WTC11 (cell line): ENCODE results near the gene PPM1L.

Source experiments
- CBFB ChIP-seq: sonication (generic); formaldehyde crosslinking; IDR thresholded peaks from 2 replicates; pipeline ENCODE4 v1.8.1; 2022; ENCODE audit warnings: mild to moderate bottlenecking, low read depth, missing genetic modification reagents
- SP1 ChIP-seq: sonication (generic); formaldehyde crosslinking; conservative IDR thresholded peaks from 2 replicates; pipeline ENCODE4 v1.8.1; 2022; ENCODE audit warnings: missing genetic modification reagents
- TP53 ChIP-seq: sonication (generic); formaldehyde crosslinking; IDR thresholded peaks from 2 replicates; pipeline ENCODE4 v1.8.1; 2023; ENCODE audit warnings: mild to moderate bottlenecking, missing genetic modification reagents
- ZNF121 ChIP-seq: sonication (generic); formaldehyde crosslinking; IDR thresholded peaks from 2 replicates; pipeline ENCODE4 v1.8.0; 2023; ENCODE audit warnings: missing genetic modification reagents
- ZNF138 ChIP-seq: sonication (generic); formaldehyde crosslinking; conservative IDR thresholded peaks from 2 replicates; pipeline ENCODE4 v1.8.1; 2022; ENCODE audit warnings: mild to moderate bottlenecking, moderate library complexity, missing genetic modification reagents
- ZNF219 ChIP-seq: sonication (generic); formaldehyde crosslinking; IDR thresholded peaks from 2 replicates; pipeline ENCODE4 v1.8.0; 2023; ENCODE audit warnings: missing genetic modification reagents, mild to moderate bottlenecking, borderline replicate concordance
- ZNF317 ChIP-seq: sonication (generic); formaldehyde crosslinking; IDR thresholded peaks from 2 replicates; pipeline ENCODE4 v1.8.1; 2023; ENCODE audit warnings: low read depth, mild to moderate bottlenecking, moderate library complexity, missing genetic modification reagents, borderline replicate concordance
- TF ChIP-seq, protein P1 (sequence below): sonication (generic); formaldehyde crosslinking; IDR thresholded peaks from 2 replicates; pipeline ENCODE4 v1.8.1; 2023; ENCODE audit warnings: mild to moderate bottlenecking, missing genetic modification reagents, moderate library complexity
- TF ChIP-seq, protein P2 (sequence below): fragments of 200-600 bp; IDR thresholded peaks from 2 replicates; pipeline ENCODE4 v1.8.0; 2022; ENCODE audit warnings: antibody characterized with exemption
- TF ChIP-seq, protein P3 (sequence below): sonication (generic); formaldehyde crosslinking; conservative IDR thresholded peaks from 2 replicates; pipeline ENCODE4 v1.8.1; 2022; ENCODE audit warnings: mild to moderate bottlenecking, missing genetic modification reagents
- TF ChIP-seq, protein P4 (sequence below): sonication (generic); formaldehyde crosslinking; IDR thresholded peaks from 2 replicates; pipeline ENCODE4 v1.8.1; 2022; ENCODE audit warnings: low read depth, mild to moderate bottlenecking, moderate library complexity, missing genetic modification reagents, borderline replicate concordance

DNA sequence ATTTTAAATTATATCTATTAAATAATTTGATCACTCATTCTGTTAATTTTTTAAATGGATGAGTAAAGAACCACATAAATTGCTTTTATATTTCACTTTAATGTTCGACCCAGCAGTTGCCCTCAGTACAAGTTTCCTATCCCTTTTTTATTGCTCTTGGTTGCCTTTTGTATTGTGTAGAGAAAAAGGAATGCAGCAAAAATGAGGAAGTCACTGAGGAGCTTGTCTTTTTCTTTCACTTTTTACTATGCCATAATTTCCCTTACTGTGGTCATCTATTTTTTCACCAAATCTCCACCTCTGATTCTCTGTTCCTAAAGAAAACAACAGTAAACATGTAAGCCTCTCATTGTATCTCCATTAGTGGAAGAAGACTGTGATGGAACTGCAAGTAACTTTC, 226.5 kb downstream of the PPM1L start:
- TF ChIP-seq TP53 (CRISPR knock-in tag) (no peak), SP1 (CRISPR knock-in tag) (no peak), ZNF219 (no peak), ZNF138 (CRISPR knock-in tag) (no peak), ZNF317 (no peak), CBFB (CRISPR knock-in tag) (no peak), ZNF121 (CRISPR knock-in tag) (no peak)
- TF ChIP-seq, protein P1, sequence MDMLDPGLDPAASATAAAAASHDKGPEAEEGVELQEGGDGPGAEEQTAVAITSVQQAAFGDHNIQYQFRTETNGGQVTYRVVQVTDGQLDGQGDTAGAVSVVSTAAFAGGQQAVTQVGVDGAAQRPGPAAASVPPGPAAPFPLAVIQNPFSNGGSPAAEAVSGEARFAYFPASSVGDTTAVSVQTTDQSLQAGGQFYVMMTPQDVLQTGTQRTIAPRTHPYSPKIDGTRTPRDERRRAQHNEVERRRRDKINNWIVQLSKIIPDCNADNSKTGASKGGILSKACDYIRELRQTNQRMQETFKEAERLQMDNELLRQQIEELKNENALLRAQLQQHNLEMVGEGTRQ (CRISPR knock-in tag), result no peak
- TF ChIP-seq, protein P2, sequence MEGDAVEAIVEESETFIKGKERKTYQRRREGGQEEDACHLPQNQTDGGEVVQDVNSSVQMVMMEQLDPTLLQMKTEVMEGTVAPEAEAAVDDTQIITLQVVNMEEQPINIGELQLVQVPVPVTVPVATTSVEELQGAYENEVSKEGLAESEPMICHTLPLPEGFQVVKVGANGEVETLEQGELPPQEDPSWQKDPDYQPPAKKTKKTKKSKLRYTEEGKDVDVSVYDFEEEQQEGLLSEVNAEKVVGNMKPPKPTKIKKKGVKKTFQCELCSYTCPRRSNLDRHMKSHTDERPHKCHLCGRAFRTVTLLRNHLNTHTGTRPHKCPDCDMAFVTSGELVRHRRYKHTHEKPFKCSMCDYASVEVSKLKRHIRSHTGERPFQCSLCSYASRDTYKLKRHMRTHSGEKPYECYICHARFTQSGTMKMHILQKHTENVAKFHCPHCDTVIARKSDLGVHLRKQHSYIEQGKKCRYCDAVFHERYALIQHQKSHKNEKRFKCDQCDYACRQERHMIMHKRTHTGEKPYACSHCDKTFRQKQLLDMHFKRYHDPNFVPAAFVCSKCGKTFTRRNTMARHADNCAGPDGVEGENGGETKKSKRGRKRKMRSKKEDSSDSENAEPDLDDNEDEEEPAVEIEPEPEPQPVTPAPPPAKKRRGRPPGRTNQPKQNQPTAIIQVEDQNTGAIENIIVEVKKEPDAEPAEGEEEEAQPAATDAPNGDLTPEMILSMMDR, result no peak
- TF ChIP-seq, protein P3, sequence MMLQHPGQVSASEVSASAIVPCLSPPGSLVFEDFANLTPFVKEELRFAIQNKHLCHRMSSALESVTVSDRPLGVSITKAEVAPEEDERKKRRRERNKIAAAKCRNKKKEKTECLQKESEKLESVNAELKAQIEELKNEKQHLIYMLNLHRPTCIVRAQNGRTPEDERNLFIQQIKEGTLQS (CRISPR knock-in tag), result no peak
- TF ChIP-seq, protein P4, sequence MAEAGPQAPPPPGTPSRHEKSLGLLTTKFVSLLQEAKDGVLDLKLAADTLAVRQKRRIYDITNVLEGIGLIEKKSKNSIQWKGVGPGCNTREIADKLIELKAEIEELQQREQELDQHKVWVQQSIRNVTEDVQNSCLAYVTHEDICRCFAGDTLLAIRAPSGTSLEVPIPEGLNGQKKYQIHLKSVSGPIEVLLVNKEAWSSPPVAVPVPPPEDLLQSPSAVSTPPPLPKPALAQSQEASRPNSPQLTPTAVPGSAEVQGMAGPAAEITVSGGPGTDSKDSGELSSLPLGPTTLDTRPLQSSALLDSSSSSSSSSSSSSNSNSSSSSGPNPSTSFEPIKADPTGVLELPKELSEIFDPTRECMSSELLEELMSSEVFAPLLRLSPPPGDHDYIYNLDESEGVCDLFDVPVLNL (CRISPR knock-in tag), result no peak
